HepG2 (cell line): ENCODE measurements around the gene PXMP4.

Source experiments
- HDAC2 ChIP-seq: sonication (generic); formaldehyde crosslinking; IDR thresholded peaks from 2 replicates; pipeline ENCODE4 v1.4.0; 2020; ENCODE audit warnings: missing genetic modification reagents
- JARID2 ChIP-seq: sonication (generic); formaldehyde crosslinking; IDR thresholded peaks from 2 replicates; pipeline ENCODE4 v1.8.1; 2023; ENCODE audit warnings: missing genetic modification reagents, inconsistent platforms; ENCODE audit not compliant: insufficient replicate concordance
- MXD4 ChIP-seq: IDR thresholded peaks from 2 replicates; pipeline ENCODE4 v1.6.1; 2016; ENCODE audit warnings: mild to moderate bottlenecking, missing biosample characterization, missing genetic modification reagents
- SNRNP70 ChIP-seq: fragments of 200-400 bp; formaldehyde crosslinking; IDR thresholded peaks from 2 replicates; pipeline ENCODE4 v1.6.1; 2017; ENCODE audit warnings: mild to moderate bottlenecking, low read depth, low read length, moderate library complexity
- XBP1 ChIP-seq: sonication (generic); formaldehyde crosslinking; IDR thresholded peaks from 2 replicates; pipeline ENCODE4 v1.5.0; 2020; ENCODE audit warnings: missing genetic modification reagents
- ZFP36 ChIP-seq: fragments of 150-350 bp; IDR thresholded peaks from 2 replicates; pipeline ENCODE4 v1.6.1; 2018; ENCODE audit warnings: borderline replicate concordance, low read length, low read depth; ENCODE audit not compliant: partially characterized antibody
- TF ChIP-seq, protein P1 (sequence below): sonication (generic); formaldehyde crosslinking; IDR thresholded peaks from 2 replicates; pipeline ENCODE4 v1.5.0; 2020; ENCODE audit warnings: mild to moderate bottlenecking, missing genetic modification reagents, moderate library complexity

DNA sequence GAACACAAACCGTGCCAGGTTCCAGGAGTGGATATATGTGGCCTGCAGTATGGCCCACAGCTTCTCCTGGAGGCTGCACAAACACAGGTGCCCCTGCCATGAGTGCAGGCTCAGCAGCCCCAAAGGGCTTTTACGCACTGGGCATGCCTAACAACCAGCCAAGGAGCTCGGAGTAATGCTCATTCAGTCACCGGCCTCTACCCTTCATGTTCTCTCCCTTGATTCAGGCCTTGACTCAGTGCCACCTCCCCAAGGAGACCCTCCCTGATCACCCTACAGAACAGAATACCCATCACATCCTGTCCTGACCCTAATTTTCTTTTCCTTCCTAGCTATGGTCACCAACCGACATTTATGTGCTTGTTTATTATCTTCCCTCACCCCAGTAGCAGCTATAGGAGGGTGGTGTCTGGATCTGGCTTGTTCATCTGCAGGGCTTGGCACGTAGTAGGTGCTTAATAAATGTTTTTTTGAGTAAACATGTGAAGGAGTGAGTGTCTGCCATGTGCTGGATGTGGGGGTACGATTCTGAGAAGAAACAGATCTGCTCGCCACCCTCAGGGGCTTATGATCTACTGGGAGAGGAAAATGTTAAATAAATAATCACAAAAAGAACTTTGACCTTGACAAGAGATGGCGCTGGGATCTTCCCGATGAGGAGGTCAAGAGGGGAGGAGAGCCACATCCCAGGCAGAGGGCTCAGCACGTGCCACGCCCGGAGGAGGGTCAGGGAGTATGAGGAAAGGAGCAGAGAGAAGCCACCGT is 9.2 kb downstream of the PXMP4 start:
- TF ChIP-seq JARID2 (CRISPR knock-in tag) (no peak), XBP1 (CRISPR knock-in tag) (no peak), MXD4 (CRISPR knock-in tag) (0 out of 2 replicates have a peak, but pooled peaks have one; percentile 45), HDAC2 (no peak), ZFP36 (no peak), SNRNP70 (no peak)
- TF ChIP-seq, protein P1, sequence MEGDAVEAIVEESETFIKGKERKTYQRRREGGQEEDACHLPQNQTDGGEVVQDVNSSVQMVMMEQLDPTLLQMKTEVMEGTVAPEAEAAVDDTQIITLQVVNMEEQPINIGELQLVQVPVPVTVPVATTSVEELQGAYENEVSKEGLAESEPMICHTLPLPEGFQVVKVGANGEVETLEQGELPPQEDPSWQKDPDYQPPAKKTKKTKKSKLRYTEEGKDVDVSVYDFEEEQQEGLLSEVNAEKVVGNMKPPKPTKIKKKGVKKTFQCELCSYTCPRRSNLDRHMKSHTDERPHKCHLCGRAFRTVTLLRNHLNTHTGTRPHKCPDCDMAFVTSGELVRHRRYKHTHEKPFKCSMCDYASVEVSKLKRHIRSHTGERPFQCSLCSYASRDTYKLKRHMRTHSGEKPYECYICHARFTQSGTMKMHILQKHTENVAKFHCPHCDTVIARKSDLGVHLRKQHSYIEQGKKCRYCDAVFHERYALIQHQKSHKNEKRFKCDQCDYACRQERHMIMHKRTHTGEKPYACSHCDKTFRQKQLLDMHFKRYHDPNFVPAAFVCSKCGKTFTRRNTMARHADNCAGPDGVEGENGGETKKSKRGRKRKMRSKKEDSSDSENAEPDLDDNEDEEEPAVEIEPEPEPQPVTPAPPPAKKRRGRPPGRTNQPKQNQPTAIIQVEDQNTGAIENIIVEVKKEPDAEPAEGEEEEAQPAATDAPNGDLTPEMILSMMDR (CRISPR knock-in tag) = 0 out of 2 replicates have a peak, but pooled peaks have one; percentile 5
